ENCODE measurements around the gene ANKS6. TPM values are rescaled to one million over a fixed set of nuclear protein-coding genes. Genes with fewer than 3 reads are reported as not detected.
"Not testable (repeated sequence)": the region's sequence is repeated elsewhere in the genome, so short reads cannot be mapped to it uniquely, and the experiment has no call there.

The ANKS6 gene
- total RNA-seq, 2 experiments from 2014 or later = 21.2 to 23.2 TPM

GRCh38 chr9:98686961-98687855 is 109.1 kb downstream of the ANKS6 start:
- CTCF ChIA-PET = no interaction called here
- POLR2A ChIA-PET = no interaction called here

GRCh38 chr9:98684816-98685215 is 111.5 kb downstream of the ANKS6 start:
- CTCF ChIA-PET = not testable (repeated sequence)

More at GRCh38 chr9:98684816-98685215, 111.5 kb downstream of the ANKS6 start:
- POLR2A ChIA-PET = not testable (repeated sequence)

Other genes with a start within 250 kb of the ANKS6 start
- gene GABBR2, start 87.6 kb downstream of the ANKS6 start, total RNA-seq = not detected
- 1 to 10 TPM; 6.6 to 6.9 TPM for gene GALNT12, start 11.1 kb upstream of the ANKS6 start, total RNA-seq
- under 1 TPM; 0.02 to 0.04 TPM for gene COL15A1, start 147.4 kb upstream of the ANKS6 start, total RNA-seq